NCI-H2029 treated with DMSO at 0.1 percent for 48 hours (cell line): ENCODE data around the gene GOLPH3.
"Not testable (repeated sequence)": the region's sequence is repeated elsewhere in the genome, so short reads cannot be mapped to it uniquely, and the experiment has no call there.

Source experiments
- DNase-seq: peaks from one replicate; lab custom pipeline; 2025; lab: John Stamatoyannopoulos, UW

Gene GOLPH3

GRCh38 chr5:32098890-32099310, 75.2 kb downstream of the GOLPH3 start:
- no peak for DNase-seq

DNA sequence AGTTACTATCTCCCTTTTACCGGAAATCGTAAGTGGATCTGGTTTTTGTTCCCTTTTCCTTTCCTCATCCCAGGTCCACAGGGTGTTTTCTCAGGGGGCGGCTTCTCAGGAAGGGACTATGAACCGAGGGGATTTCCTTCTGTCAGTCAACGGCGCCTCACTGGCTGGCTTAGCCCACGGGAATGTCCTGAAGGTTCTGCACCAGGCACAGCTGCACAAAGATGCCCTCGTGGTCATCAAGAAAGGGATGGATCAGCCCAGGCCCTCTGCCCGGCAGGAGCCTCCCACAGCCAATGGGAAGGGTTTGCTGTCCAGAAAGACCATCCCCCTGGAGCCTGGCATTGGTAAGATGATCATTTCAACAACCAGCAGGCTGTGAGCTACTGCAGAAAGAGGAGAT, 75.8 kb downstream of the GOLPH3 start:
- no peak for DNase-seq

DNA sequence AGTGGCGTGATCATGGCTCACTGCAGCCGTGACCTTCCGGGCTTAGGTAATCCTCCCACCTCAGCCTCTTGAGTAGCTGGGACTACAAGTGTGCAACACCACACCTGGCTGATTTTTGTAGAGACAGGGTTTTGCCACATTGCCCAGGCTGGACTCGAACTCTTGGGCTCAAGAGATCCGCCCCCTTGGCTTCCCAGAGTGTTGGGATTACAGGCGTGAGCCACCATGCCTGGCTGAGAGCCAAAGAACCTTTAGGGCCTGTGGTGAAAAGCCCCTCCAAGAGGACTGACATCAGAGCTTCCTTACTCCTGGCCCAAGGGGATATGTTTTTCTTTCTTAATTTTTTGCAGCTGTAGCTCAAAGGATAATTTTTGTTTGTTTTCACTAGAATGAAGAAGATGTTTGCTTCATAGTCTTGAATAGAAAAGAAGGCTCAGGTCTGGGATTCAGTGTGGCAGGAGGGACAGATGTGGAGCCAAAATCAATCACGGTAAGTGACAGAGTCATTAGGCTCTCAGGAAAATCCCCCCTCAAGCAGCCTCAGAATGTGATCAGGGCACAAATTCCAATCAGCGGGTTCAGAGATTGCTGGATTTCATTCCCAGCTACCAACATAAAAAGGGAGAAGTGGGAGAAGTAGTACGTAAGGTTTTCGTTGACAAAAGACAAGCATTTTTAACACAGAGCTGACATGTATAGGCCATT, 77.1 kb downstream of the GOLPH3 start:
- DNase-seq, result no peak

DNA sequence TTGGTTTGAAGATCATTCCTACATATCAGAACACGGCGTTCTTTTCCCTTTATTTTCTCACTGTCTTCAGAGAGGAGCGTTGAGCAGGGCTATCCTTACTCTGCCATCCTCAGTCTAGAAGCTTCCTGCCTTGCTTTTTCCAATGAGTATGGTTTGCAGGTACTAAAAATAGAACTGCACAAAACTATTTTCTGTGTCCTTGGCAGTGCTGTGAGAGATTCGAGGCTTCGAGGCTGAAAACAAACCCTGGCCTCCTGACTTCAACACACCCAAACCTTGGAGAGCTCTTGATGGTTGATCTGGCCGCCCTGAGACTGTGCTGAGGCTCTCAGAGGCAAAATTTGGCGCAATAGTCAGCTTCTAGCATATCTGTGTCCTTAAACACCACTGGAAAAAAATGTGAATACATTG, 78.9 kb downstream of the GOLPH3 start:
- no peak for DNase-seq

- DNase-seq, result no peak
Observed at GRCh38 chr5:32094691-32095090, 79.4 kb downstream of the GOLPH3 start.

GRCh38 chr5:32092938-32093812, 80.9 kb downstream of the GOLPH3 start:
- DNase-seq, result peak; percentile 27

DNA sequence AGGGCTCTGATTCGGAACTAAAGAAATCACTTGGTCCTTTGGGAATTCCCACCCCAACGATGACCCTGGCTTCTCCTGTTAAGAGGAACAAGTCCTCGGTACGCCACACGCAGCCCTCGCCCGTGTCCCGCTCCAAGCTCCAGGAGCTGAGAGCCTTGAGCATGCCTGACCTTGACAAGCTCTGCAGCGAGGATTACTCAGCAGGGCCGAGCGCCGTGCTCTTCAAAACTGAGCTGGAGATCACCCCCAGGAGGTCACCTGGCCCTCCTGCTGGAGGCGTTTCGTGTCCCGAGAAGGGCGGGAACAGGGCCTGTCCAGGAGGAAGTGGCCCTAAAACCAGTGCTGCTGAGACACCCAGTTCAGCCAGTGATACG, 83.4 kb downstream of the GOLPH3 start:
- DNase-seq, result no peak

GRCh38 chr5:32090026-32090754, 83.9 kb downstream of the GOLPH3 start:
- DNase-seq, result no peak

- DNase-seq, result no peak
Observed at GRCh38 chr5:32089146-32090000, 84.7 kb downstream of the GOLPH3 start.

DNA sequence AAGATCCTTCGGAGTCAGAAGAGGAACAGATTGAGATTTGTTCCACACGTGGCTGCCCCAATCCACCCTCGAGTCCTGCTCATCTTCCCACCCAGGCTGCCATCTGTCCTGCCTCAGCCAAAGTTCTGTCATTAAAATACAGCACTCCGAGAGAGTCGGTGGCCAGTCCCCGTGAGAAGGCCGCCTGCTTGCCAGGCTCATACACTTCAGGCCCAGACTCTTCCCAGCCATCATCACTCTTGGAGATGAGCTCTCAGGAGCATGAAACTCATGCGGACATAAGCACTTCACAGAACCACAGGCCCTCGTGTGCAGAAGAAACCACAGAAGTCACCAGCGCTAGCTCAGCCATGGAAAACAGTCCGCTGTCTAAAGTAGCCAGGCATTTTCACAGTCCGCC, 85.9 kb downstream of the GOLPH3 start:
- DNase-seq, result no peak

DNA sequence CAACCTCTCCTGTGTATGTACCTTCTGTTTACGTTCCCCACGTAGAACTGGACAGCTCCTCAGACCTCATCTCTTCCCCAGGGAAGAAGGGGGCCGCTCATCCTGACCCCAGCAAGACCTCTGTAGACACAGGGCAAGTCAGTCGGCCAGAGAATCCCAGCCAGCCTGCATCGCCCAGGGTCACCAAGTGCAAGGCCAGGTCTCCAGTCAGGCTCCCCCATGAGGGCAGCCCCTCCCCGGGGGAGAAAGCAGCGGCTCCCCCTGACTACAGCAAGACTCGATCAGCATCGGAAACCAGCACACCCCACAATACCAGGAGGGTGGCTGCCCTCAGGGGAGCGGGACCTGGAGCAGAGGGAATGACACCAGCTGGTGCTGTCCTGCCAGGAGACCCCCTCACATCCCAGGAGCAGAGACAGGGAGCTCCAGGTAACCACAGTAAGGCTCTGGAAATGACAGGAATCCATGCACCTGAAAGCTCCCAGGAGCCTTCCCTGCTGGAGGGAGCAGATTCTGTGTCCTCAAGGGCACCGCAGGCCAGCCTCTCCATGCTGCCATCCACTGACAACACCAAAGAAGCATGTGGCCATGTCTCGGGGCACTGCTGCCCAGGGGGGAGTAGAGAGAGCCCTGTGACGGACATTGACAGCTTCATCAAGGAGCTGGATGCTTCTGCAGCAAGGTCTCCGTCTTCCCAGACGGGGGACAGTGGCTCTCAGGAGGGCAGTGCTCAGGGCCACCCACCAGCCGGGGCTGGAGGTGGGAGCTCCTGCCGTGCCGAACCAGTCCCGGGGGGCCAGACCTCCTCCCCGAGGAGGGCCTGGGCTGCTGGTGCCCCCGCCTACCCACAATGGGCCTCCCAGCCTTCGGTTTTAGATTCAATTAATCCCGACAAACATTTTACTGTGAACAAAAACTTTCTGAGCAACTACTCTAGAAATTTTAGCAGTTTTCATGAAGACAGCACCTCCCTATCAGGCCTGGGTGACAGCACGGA, 86.7 kb downstream of the GOLPH3 start:
- DNase-seq, result no peak

DNA sequence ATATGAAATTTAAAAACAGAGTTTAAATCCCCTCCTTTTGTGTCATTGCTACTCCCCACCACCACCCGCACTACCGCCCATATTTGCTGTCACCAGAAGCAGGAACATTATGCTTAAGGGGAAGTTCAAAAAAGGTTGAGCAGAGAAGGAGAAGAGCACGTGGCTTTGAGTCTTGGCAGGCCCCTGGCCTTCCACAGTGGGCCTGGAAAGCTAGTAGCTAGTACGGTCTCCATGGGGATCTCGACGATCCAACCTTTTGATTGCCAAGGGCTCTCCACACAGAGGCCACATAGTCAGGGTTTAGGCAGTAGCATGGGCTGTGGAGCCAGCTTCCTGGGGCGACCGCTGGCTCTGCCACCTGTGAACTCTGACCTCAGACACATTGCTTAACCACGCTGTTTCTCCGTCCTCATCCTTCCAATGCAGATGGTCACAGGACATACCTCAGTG, 90.1 kb downstream of the GOLPH3 start:
- no peak for DNase-seq

- no peak for DNase-seq
Observed at GRCh38 chr5:32082701-32083100, 91.4 kb downstream of the GOLPH3 start.

- DNase-seq, result not testable (repeated sequence)
Observed at GRCh38 chr5:32080565-32080964, 93.6 kb downstream of the GOLPH3 start.

DNA sequence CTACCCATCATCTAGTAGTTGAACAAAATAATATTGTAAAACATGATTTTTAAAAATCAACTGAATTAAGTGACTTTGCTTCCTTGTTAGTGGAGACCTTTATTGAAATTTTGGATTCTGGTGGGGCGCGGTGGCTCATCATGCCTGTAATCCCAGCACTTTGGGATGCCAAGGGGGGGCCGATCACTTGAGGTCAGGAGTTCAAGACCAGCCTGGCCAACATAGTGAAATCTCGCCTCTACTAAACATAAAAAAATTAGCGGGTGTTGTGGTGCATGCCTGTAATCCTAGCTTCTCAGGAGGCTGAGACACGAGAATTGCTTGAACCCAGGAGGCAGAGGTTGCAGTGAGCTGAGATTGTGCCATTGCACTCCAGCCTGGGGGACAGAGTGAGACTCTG, 95.3 kb downstream of the GOLPH3 start:
- not testable (repeated sequence) for DNase-seq

DNA sequence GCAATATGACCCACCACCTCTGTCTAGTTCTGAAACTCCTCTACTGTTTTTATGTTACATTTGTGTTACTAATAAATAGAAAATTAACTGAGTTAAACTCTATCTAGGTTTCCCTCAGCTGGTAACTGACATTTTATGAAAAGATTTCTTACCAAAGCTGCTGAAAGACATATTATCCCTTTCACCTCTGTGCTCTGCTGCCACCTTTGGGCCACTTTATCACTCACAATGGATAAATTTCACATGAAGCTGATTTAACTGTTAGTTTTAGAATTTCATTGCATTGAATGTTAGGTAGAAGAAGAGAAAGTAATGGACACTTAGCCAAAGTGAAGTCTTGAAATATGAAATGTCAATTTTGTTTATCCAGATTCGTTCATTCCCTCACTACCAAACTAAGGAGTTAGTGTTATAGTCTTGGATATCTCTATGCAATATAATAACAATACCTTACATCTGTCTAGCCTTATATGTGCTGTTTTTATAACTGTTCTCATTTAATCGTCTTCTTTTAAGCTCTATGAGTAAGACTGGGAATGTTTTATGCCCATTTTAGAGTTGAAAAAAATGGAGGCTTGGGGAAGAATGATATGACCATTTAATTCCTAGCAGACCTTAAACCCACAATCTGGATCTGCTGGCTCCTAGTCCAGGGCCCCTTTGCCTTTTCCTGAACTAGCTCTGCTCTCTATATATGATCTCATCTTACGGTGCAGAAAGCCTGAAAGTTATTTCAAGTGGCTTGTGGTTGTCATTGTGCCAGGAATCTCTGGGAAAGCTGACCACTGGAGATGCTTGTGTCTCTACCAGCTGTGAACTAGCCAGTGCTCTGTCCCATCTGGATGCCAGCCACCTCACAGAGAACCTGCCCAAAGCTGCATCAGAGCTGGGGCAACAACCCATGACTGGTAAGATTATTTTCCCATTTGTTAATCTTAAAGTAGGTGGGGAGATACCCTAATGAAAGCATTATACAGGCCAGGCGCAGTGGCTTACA, 97.1 kb downstream of the GOLPH3 start:
- DNase-seq, result peak; percentile 9
